PFSK-1 (cell line): ENCODE measurements around the gene KPNA1.

Source experiments
- POLR2AphosphoS5 ChIP-seq: IDR thresholded peaks from 2 replicates; pipeline ENCODE4 v1.6.1; 2012; ENCODE audit warnings: low read depth, mild to moderate bottlenecking, control low read depth, low read length, moderate library complexity
- REST ChIP-seq, 2 experiments: IDR thresholded peaks; 2 replicates each; pipeline versions ENCODE4 v1.6.1 to v1.8.0; 2011 to 2012; ENCODE audit warnings: low read depth in 2 of 2, low read length in 2 of 2, control low read depth in 1 of 2, inconsistent platforms in 1 of 2, mild to moderate bottlenecking in 1 of 2, moderate library complexity in 1 of 2; ENCODE audit not compliant: insufficient read depth in 1 of 2
- SIN3A ChIP-seq: IDR thresholded peaks from 2 replicates; pipeline ENCODE4 v1.6.1; 2012; ENCODE audit warnings: mild to moderate bottlenecking, low read length, moderate library complexity, borderline replicate concordance; ENCODE audit not compliant: insufficient read depth
- TAF1 ChIP-seq: IDR thresholded peaks from 2 replicates; pipeline ENCODE4 v1.6.1; 2012; ENCODE audit warnings: low read length, control low read depth, borderline replicate concordance; ENCODE audit not compliant: insufficient read depth

GRCh38 chr3:122414391-122414790 lies 100.3 kb downstream of the KPNA1 start:
- no peak for TF ChIP-seq POLR2AphosphoS5
- no peak for TF ChIP-seq REST (IDR thresholded peaks at IDR 0.05; ENCODE audit: insufficient read depth in 1 of 2, low read depth in 2 of 2, low read length in 2 of 2)
- TF ChIP-seq TAF1: no peak
- TF ChIP-seq SIN3A: no peak
